ENCODE results near the gene PRND. TPM values are rescaled to one million over a fixed set of nuclear protein-coding genes. Genes with fewer than 3 reads are reported as not detected.

PRND gene
- total RNA-seq, 3 donors from 2014 or later = not detected

GRCh38 chr20:4689220-4689619, 32.5 kb upstream of the PRND start:
- H3K4me3 ChIP-seq = no peak overlapping the region
- no peak overlapping the region for H3K27ac ChIP-seq
- DNase-seq (ENCODE audit: low spot score in 2 of 2) = no peak
- no peaks in the 10 kb centered on the region for H3K9me3 ChIP-seq
- intact Hi-C loops (cut with DNase I; ENCODE audit: low total_unique reads) = no loop called here
- peaks cover 0 to 4% of the 10 kb centered on the region in 2 donors for H3K4me1 ChIP-seq
- H3K36me3 ChIP-seq = no peaks in the 10 kb centered on the region
- TF ChIP-seq, protein P1, sequence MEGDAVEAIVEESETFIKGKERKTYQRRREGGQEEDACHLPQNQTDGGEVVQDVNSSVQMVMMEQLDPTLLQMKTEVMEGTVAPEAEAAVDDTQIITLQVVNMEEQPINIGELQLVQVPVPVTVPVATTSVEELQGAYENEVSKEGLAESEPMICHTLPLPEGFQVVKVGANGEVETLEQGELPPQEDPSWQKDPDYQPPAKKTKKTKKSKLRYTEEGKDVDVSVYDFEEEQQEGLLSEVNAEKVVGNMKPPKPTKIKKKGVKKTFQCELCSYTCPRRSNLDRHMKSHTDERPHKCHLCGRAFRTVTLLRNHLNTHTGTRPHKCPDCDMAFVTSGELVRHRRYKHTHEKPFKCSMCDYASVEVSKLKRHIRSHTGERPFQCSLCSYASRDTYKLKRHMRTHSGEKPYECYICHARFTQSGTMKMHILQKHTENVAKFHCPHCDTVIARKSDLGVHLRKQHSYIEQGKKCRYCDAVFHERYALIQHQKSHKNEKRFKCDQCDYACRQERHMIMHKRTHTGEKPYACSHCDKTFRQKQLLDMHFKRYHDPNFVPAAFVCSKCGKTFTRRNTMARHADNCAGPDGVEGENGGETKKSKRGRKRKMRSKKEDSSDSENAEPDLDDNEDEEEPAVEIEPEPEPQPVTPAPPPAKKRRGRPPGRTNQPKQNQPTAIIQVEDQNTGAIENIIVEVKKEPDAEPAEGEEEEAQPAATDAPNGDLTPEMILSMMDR (IDR thresholded peaks at IDR 0.05) = no peak
- TF ChIP-seq POLR2A (IDR thresholded peaks at IDR 0.05) = no peak
- no peak for TF ChIP-seq POLR2AphosphoS5 (IDR thresholded peaks at IDR 0.05)
- no peaks in the 10 kb centered on the region for H3K27me3 ChIP-seq

GRCh38 chr20:4691753-4692152, 30.0 kb upstream of the PRND start:
- TF ChIP-seq, protein P1 (IDR thresholded peaks at IDR 0.05) = no peak
- TF ChIP-seq POLR2A (IDR thresholded peaks at IDR 0.05) = no peak
- TF ChIP-seq POLR2AphosphoS5 (IDR thresholded peaks at IDR 0.05) = no peak
- H3K27me3 ChIP-seq = no peaks in the 10 kb centered on the region
- H3K36me3 ChIP-seq = no peaks in the 10 kb centered on the region
- no peaks in the 10 kb centered on the region for H3K9me3 ChIP-seq
- no peak overlapping the region for H3K4me3 ChIP-seq
- no peak overlapping the region for H3K27ac ChIP-seq
- no peaks in the 10 kb centered on the region for H3K4me1 ChIP-seq
- DNase-seq (ENCODE audit: low spot score in 2 of 2) = no peak
- intact Hi-C loops (cut with DNase I; ENCODE audit: low total_unique reads) = no loop called here

DNA sequence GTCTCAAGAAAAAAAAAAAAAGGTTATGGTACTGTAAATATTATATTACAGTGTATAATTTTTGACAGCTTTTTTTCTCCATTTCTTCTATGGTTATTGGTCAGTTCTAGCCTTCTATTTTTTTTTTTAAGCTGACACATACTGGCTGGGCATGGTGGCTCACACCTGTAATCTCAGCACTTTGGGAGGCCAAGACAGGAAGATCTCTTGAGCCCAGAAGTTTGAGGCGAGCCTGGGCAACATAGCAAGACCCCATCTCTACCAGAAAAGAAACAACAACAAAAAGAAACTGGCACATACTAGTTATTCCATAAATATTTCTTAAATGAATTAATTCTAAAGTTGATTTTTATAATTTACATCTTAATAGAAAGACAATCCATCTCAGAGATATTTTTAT, 27.6 kb upstream of the PRND start:
- TF ChIP-seq POLR2AphosphoS5 (IDR thresholded peaks at IDR 0.05) (no peak), POLR2A (IDR thresholded peaks at IDR 0.05) (no peak)
- TF ChIP-seq, protein P1 (IDR thresholded peaks at IDR 0.05) = no peak
- Histone ChIP-seq H3K4me3 (no peak overlapping the region), H3K27me3 (no peaks in the 10 kb centered on the region), H3K27ac (no peak overlapping the region), H3K9me3 (no peaks in the 10 kb centered on the region), H3K36me3 (no peaks in the 10 kb centered on the region), H3K4me1 (no peaks in the 10 kb centered on the region)
- intact Hi-C loops (cut with DNase I; ENCODE audit: low total_unique reads) = no loop called here
- no peak for DNase-seq (ENCODE audit: low spot score in 2 of 2)

DNA sequence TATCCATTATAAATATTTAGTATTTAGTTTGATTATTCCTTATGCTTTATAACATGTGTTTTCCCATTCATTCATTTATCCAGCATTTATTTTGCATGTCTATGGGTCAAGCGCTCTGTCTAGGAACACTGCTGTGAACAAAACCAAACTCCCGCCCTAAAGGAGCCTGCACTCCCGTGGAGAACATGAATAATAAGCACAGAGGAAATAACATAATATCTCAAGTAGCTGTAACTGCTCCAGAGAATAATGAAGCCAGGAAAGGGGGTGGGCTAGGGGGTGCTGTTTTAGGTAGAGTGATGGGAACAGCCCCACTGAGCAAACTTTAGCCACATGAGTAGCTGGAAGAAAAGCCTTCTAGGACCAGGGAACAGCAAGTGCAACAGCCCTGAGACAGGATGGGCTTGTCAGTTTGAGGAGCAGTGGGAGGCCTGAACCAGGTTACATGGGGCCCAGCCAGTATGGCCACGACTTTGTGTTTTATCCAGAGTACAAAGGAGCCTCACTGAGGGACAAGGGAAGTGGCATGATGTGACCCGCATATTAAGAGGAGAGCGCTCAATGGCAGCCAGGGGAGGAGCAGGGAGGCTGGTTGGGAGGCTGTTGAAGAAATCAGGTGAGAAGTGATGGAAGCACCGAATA, 24.4 kb upstream of the PRND start:
- Histone ChIP-seq H3K36me3 (peaks cover 5% of the 10 kb centered on the region), H3K9me3 (no peaks in the 10 kb centered on the region), H3K4me3 (no peak overlapping the region), H3K4me1 (no peaks in the 10 kb centered on the region), H3K27me3 (no peaks in the 10 kb centered on the region), H3K27ac (no peak overlapping the region)
- no peak for TF ChIP-seq POLR2A (IDR thresholded peaks at IDR 0.05)
- TF ChIP-seq, protein P1 (IDR thresholded peaks at IDR 0.05) = no peak
- no peak for DNase-seq (ENCODE audit: low spot score in 2 of 2)
- intact Hi-C loops (cut with DNase I; ENCODE audit: low total_unique reads) = no loop called here

DNA sequence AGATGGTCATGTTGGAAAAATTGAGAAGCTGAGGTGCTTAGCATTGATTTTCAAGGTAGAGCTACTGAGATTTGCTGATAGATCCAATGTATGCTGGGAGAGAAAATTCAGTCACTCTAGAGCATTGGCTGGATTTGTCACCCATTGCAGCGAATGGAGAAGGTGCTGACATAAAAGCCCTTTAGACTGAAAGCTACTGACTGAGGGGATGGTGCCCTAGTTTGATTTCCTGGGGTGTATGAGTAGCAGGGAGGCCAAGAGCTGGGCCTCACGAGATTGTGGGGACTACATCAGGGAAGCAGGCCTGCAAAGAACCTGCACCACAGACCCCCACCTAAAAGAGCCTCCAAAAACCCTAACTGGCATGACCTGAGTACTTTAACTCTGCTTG, 23.9 kb upstream of the PRND start:
- intact Hi-C loops (cut with DNase I; ENCODE audit: low total_unique reads) = no loop called here
- H3K9me3 ChIP-seq = no peaks in the 10 kb centered on the region
- H3K27me3 ChIP-seq = no peaks in the 10 kb centered on the region
- no peak for TF ChIP-seq POLR2AphosphoS5 (IDR thresholded peaks at IDR 0.05)
- TF ChIP-seq POLR2A (IDR thresholded peaks at IDR 0.05) = no peak
- TF ChIP-seq, protein P1 (IDR thresholded peaks at IDR 0.05) = no peak
- no peak overlapping the region for H3K27ac ChIP-seq
- H3K4me1 ChIP-seq = no peaks in the 10 kb centered on the region
- H3K36me3 ChIP-seq = peaks cover 5% of the 10 kb centered on the region
- no peak overlapping the region for H3K4me3 ChIP-seq
- DNase-seq (ENCODE audit: low spot score in 2 of 2) = no peak
